Liver (tissue), 9 donors: ENCODE data around the gene EXTL1. TPM values are rescaled to one million over a fixed set of nuclear protein-coding genes. Genes with fewer than 3 reads are reported as not detected.

ENCODE experiments used
- DNase-seq: peaks from one replicate; pipeline ENCODE4 v3.0.0-alpha.2; 2017; ENCODE audit warnings: low spot score
- H3K27ac ChIP-seq, 2 donors: one replicate each; pipeline ENCODE4 v1.7.0; 2013; ENCODE audit warnings: inconsistent platforms in 2 of 2, low read length in 2 of 2, control low read depth in 1 of 2, low read depth in 1 of 2, mild to moderate bottlenecking in 1 of 2
- H3K27me3 ChIP-seq, 4 donors: one replicate each; pipeline versions ENCODE4 v1.6.1 to v1.7.0; 2013; ENCODE audit warnings: low read length in 3 of 4, inconsistent platforms in 1 of 4, mild to moderate bottlenecking in 1 of 4, moderate library complexity in 1 of 4; ENCODE audit not compliant: control insufficient read depth in 4 of 4, insufficient read depth in 4 of 4
- H3K36me3 ChIP-seq, 4 donors: one replicate each; pipeline versions ENCODE4 v1.6.1 to v1.7.0; 2013; ENCODE audit warnings: low read length in 3 of 4, mild to moderate bottlenecking in 3 of 4, low read depth in 1 of 4, moderate library complexity in 1 of 4; ENCODE audit not compliant: control insufficient read depth in 4 of 4, insufficient read depth in 3 of 4
- H3K4me1 ChIP-seq, 4 donors: one replicate each; pipeline versions ENCODE4 v1.6.1 to v1.7.0; 2013; ENCODE audit warnings: low read length in 3 of 4, mild to moderate bottlenecking in 3 of 4, moderate library complexity in 1 of 4; ENCODE audit not compliant: control insufficient read depth in 4 of 4, insufficient read depth in 4 of 4
- H3K4me3 ChIP-seq, 3 donors: one replicate each; pipeline versions ENCODE4 v1.6.1 to v1.7.0; 2013; ENCODE audit warnings: low read length in 3 of 3, control low read depth in 1 of 3, low read depth in 1 of 3, mild to moderate bottlenecking in 1 of 3
- H3K9ac ChIP-seq, 2 donors: one replicate each; pipeline ENCODE4 v1.7.0; 2013; ENCODE audit warnings: low read length in 2 of 2, mild to moderate bottlenecking in 2 of 2, moderate library complexity in 2 of 2, control low read depth in 1 of 2, low read depth in 1 of 2
- H3K9me3 ChIP-seq, 4 donors: one replicate each; pipeline versions ENCODE4 v1.6.1 to v1.7.0; 2013; ENCODE audit warnings: low read length in 3 of 4; ENCODE audit not compliant: control insufficient read depth in 4 of 4
- CTCF ChIP-seq: fragments of 150-350 bp; IDR thresholded peaks from 2 replicates; pipeline ENCODE4 v1.5.1; 2017; ENCODE audit warnings: improper control_type of control experiment, low read depth, low read length; ENCODE audit not compliant: missing input control
- EGR1 ChIP-seq, 2 donors: IDR thresholded peaks; 2 replicates each; pipeline ENCODE4 v1.6.1; 2016 to 2018; ENCODE audit warnings: antibody characterized with exemption in 2 of 2, low read depth in 2 of 2
- FOXA1 ChIP-seq: IDR thresholded peaks from 2 replicates; pipeline ENCODE4 v1.6.1; 2016; ENCODE audit warnings: antibody characterized with exemption
- FOXA2 ChIP-seq: IDR thresholded peaks from 2 replicates; pipeline ENCODE4 v1.6.1; 2016; ENCODE audit warnings: antibody characterized with exemption
- HNF4A ChIP-seq, 2 donors: conservative IDR thresholded peaks; 2 replicates each; pipeline ENCODE4 v1.6.1; 2016; ENCODE audit warnings: antibody characterized with exemption in 2 of 2, mild to moderate bottlenecking in 2 of 2
- HNF4G ChIP-seq: IDR thresholded peaks from 2 replicates; pipeline ENCODE4 v1.6.1; 2016; ENCODE audit warnings: antibody characterized with exemption
- JUND ChIP-seq, 2 donors: IDR thresholded peaks; 2 replicates each; pipeline ENCODE4 v1.6.1; 2016; ENCODE audit warnings: antibody characterized with exemption in 2 of 2
- MAX ChIP-seq: IDR thresholded peaks from 2 replicates; pipeline ENCODE4 v1.6.1; 2016; ENCODE audit warnings: antibody characterized with exemption
- NR2F2 ChIP-seq: IDR thresholded peaks from 2 replicates; pipeline ENCODE4 v1.6.1; 2016; ENCODE audit warnings: antibody characterized with exemption
- RAD21 ChIP-seq, 2 donors: IDR thresholded peaks; 2 replicates each; pipeline ENCODE4 v1.6.1; 2016; ENCODE audit warnings: antibody characterized with exemption in 2 of 2, mild to moderate bottlenecking in 2 of 2
- RXRA ChIP-seq, 2 donors: IDR thresholded peaks; 2 replicates each; pipeline ENCODE4 v1.6.1; 2017 to 2018; ENCODE audit warnings: antibody characterized with exemption in 2 of 2, mild to moderate bottlenecking in 1 of 2
- SP1 ChIP-seq: IDR thresholded peaks from 2 replicates; pipeline ENCODE4 v1.6.1; 2018; ENCODE audit warnings: antibody characterized with exemption, mild to moderate bottlenecking
- TAF1 ChIP-seq: conservative IDR thresholded peaks from 2 replicates; pipeline ENCODE4 v1.6.1; 2016; ENCODE audit warnings: antibody characterized with exemption, mild to moderate bottlenecking
- YY1 ChIP-seq: IDR thresholded peaks from 2 replicates; pipeline ENCODE4 v1.6.1; 2016; ENCODE audit warnings: antibody characterized with exemption, mild to moderate bottlenecking
- ZBTB33 ChIP-seq: IDR thresholded peaks from 2 replicates; pipeline ENCODE4 v1.6.1; 2016; ENCODE audit warnings: antibody characterized with exemption
- whole genome bisulfite sequencing: extraction: QIAGEN DNeasy Blood & Tissue Kit; methylation state at CpG from one replicate; pipeline ENCODE4 v1.1.7; 2013; 5-methylcytosine and 5-hydroxymethylcytosine counted together
- polyA plus RNA-seq, 2 donors: library from polyadenylated mRNA; stranded (reverse) in 1 of 2; unstranded in 1 of 2; fragments of 200-250 nt in 1 of 2; fragments of >200 nt in 1 of 2; fragmentation: Nextera tagmentation in 1 of 2; extraction: Ambion mirVana in 1 of 2; gene quantifications; one replicate each; pipeline versions ENCODE4 v1.2.1 to v1.2.3, GENCODE V29; 2013 to 2015
- total RNA-seq, 2 donors: library from RNA; depleted of rRNA; stranded (reverse); fragments of >200 nt; gene quantifications; one replicate each; pipeline ENCODE4 v1.2.3, GENCODE V29; 2014
- TF ChIP-seq, protein P1 (sequence below): IDR thresholded peaks from 2 replicates; pipeline ENCODE4 v1.6.1; 2016; ENCODE audit warnings: antibody characterized with exemption, mild to moderate bottlenecking
- TF ChIP-seq, protein P2 (sequence below): IDR thresholded peaks from 2 replicates; pipeline ENCODE4 v1.6.1; 2016; ENCODE audit warnings: antibody characterized with exemption
- donor health status: healthy.
- donor health status: healthy.
- donor health status: healthy.
- donor health status: healthy.
- donor health status: healthy.

EXTL1 gene
- total and polyA plus RNA-seq, 4 donors = under 0.01 TPM; not detected in 3

DNA sequence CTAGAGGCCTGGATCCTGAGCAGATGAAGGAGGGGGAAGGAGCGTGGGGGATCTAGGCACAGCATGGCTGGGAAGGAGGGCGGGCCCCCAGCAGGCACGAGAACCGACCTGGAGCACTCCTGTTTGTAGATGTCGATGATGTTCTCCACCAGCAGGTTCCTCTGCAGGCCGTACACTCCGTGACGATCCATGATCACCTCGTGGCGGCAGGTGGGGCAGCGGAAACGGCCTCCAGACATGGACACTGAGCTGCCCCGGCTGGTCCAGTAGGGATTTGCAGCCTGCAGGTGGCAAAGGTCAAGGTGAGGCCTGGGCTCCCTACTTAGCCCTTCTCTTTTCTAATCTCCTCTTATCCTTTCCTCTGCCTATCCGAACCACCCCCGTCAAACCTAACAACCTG lies 44.6 kb downstream of the EXTL1 start:
- no peaks in the 10 kb centered on the region for H3K36me3 ChIP-seq
- TF ChIP-seq TAF1 (no peak), MAX (no peak), HNF4A (conservative IDR thresholded peaks at IDR 0.05) (no peak), FOXA1 (no peak), FOXA2 (no peak)
- TF ChIP-seq, protein P1, sequence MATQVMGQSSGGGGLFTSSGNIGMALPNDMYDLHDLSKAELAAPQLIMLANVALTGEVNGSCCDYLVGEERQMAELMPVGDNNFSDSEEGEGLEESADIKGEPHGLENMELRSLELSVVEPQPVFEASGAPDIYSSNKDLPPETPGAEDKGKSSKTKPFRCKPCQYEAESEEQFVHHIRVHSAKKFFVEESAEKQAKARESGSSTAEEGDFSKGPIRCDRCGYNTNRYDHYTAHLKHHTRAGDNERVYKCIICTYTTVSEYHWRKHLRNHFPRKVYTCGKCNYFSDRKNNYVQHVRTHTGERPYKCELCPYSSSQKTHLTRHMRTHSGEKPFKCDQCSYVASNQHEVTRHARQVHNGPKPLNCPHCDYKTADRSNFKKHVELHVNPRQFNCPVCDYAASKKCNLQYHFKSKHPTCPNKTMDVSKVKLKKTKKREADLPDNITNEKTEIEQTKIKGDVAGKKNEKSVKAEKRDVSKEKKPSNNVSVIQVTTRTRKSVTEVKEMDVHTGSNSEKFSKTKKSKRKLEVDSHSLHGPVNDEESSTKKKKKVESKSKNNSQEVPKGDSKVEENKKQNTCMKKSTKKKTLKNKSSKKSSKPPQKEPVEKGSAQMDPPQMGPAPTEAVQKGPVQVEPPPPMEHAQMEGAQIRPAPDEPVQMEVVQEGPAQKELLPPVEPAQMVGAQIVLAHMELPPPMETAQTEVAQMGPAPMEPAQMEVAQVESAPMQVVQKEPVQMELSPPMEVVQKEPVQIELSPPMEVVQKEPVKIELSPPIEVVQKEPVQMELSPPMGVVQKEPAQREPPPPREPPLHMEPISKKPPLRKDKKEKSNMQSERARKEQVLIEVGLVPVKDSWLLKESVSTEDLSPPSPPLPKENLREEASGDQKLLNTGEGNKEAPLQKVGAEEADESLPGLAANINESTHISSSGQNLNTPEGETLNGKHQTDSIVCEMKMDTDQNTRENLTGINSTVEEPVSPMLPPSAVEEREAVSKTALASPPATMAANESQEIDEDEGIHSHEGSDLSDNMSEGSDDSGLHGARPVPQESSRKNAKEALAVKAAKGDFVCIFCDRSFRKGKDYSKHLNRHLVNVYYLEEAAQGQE = no peak
- WGBS = 84% methylated on average over 15 of the region's 15 CpGs
- H3K27me3 ChIP-seq = no peaks in the 10 kb centered on the region
- H3K4me1 ChIP-seq = no peaks in the 10 kb centered on the region
- no peak for DNase-seq
- no peak overlapping the region for H3K4me3 ChIP-seq
- H3K9ac ChIP-seq = no peak overlapping the region
- no peaks in the 10 kb centered on the region for H3K9me3 ChIP-seq
- H3K27ac ChIP-seq = no peak overlapping the region

GRCh38 chr1:26066857-26067256 lies 45.3 kb downstream of the EXTL1 start:
- WGBS = 78% methylated on average over 4 of the region's 4 CpGs
- Histone ChIP-seq H3K4me1 (no peaks in the 10 kb centered on the region), H3K9me3 (no peaks in the 10 kb centered on the region), H3K27me3 (no peaks in the 10 kb centered on the region), H3K27ac (no peak overlapping the region), H3K4me3 (no peak overlapping the region), H3K9ac (no peak overlapping the region), H3K36me3 (no peaks in the 10 kb centered on the region)
- DNase-seq = no peak
- TF ChIP-seq HNF4A (conservative IDR thresholded peaks at IDR 0.05) = no peak
- TF ChIP-seq RAD21 (IDR thresholded peaks at IDR 0.05) = no peak
- TF ChIP-seq RXRA (IDR thresholded peaks at IDR 0.05) = no peak
- TF ChIP-seq JUND (IDR thresholded peaks at IDR 0.05) = no peak
- TF ChIP-seq FOXA1 = no peak
- no peak for TF ChIP-seq HNF4G
- no peak for TF ChIP-seq ZBTB33
- TF ChIP-seq, protein P1 = no peak
- TF ChIP-seq, protein P2, sequence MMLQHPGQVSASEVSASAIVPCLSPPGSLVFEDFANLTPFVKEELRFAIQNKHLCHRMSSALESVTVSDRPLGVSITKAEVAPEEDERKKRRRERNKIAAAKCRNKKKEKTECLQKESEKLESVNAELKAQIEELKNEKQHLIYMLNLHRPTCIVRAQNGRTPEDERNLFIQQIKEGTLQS = no peak
- no peak for TF ChIP-seq YY1
- no peak for TF ChIP-seq TAF1
- TF ChIP-seq FOXA2 = no peak
- TF ChIP-seq CTCF = no peak
- TF ChIP-seq EGR1 (IDR thresholded peaks at IDR 0.05; ENCODE audit: low read depth in 2 of 2) = no peak
- no peak for TF ChIP-seq NR2F2
- TF ChIP-seq SP1 = no peak
